ENCODE results near the gene NDUFS8.
A peak's percentile ranks its signal among the peaks of the same experiment; 100 is the strongest.

- TF ChIP-seq ELF4 (CRISPR knock-in tag; IDR thresholded peaks at IDR 0.05; ENCODE audit: borderline replicate concordance) (no peak), CTCF (CRISPR knock-in tag; IDR thresholded peaks at IDR 0.05) (peak; percentile 80), KAT7 (CRISPR knock-in tag; IDR thresholded peaks at IDR 0.05; ENCODE audit: borderline replicate concordance) (no peak), POLR2A (IDR thresholded peaks at IDR 0.05; ENCODE audit: insufficient read depth in 1 of 2, low read depth in 2 of 2, low read length in 2 of 2) (no peak), TEAD2 (CRISPR knock-in tag; IDR thresholded peaks at IDR 0.05) (no peak), PRDM10 (CRISPR knock-in tag; IDR thresholded peaks at IDR 0.05; ENCODE audit: low read depth) (no peak), MBD4 (IDR thresholded peaks at IDR 0.05; ENCODE audit: borderline replicate concordance, low read length) (no peak), MAFK (conservative IDR thresholded peaks at IDR 0.05 in 1 of 2, IDR thresholded peaks at IDR 0.05 in 1 of 2; ENCODE audit: low read length in 2 of 2) (no peak), POLR2AphosphoS5 (IDR thresholded peaks at IDR 0.05; ENCODE audit: low read depth, low read length) (no peak), BRCA1 (CRISPR knock-in tag; IDR thresholded peaks at IDR 0.05) (no peak)
- TF ChIP-seq, protein P1, sequence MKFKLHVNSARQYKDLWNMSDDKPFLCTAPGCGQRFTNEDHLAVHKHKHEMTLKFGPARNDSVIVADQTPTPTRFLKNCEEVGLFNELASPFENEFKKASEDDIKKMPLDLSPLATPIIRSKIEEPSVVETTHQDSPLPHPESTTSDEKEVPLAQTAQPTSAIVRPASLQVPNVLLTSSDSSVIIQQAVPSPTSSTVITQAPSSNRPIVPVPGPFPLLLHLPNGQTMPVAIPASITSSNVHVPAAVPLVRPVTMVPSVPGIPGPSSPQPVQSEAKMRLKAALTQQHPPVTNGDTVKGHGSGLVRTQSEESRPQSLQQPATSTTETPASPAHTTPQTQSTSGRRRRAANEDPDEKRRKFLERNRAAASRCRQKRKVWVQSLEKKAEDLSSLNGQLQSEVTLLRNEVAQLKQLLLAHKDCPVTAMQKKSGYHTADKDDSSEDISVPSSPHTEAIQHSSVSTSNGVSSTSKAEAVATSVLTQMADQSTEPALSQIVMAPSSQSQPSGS (CRISPR knock-in tag; IDR thresholded peaks at IDR 0.05), result no peak
Measured at GRCh38 chr11:68076371-68077042, 46.0 kb downstream of the NDUFS8 start.
